HG03520 (cell line): ENCODE data around the gene ILDR2.

Experiments used
- ATAC-seq: cut with Tn5 transposase; IDR thresholded peaks from one replicate; pipeline ENCODE4 v1.9.1; 2021; ENCODE audit warnings: mild to moderate bottlenecking, moderate library complexity; ENCODE audit not compliant: unreplicated experiment

The ILDR2 gene

GRCh38 chr1:166975361-166976129 lies at the start of gene ILDR2:
Gene ILDR2, minus strand, starts transcription at chr1:166975540. Its CDS starts 272 bp downstream, at chr1:166975268.
- peak; percentile 47 for ATAC-seq

GRCh38 chr1:167022384-167022783 lies 47.0 kb upstream of the ILDR2 start:
- ATAC-seq, result no peak

GRCh38 chr1:167016100-167016750 lies 40.9 kb upstream of the ILDR2 start:
- ATAC-seq, result no peak

GRCh38 chr1:167013108-167013929 lies 38.0 kb upstream of the ILDR2 start:
- no peak for ATAC-seq

GRCh38 chr1:167012570-167012969 lies 37.2 kb upstream of the ILDR2 start:
- no peak for ATAC-seq

- ATAC-seq, result no peak
Observed at GRCh38 chr1:167011560-167012191, 36.3 kb upstream of the ILDR2 start.

GRCh38 chr1:167003711-167004110 lies 28.4 kb upstream of the ILDR2 start:
- no peak for ATAC-seq

- no peak for ATAC-seq
Observed at GRCh38 chr1:167002354-167002753, 27.0 kb upstream of the ILDR2 start.

GRCh38 chr1:167000546-167000945 lies 25.2 kb upstream of the ILDR2 start:
- no peak for ATAC-seq

GRCh38 chr1:166999500-167000055 lies 24.2 kb upstream of the ILDR2 start:
- ATAC-seq, result no peak

- ATAC-seq, result no peak
Observed at GRCh38 chr1:166999075-166999474, 23.7 kb upstream of the ILDR2 start.

GRCh38 chr1:166988974-166989515 lies 13.7 kb upstream of the ILDR2 start, which contains the start of gene MAEL:
Gene MAEL, plus strand, starts transcription at chr1:166989280. Its CDS starts 73 bp downstream, at chr1:166989353.
- ATAC-seq, result no peak

GRCh38 chr1:166981589-166981988 lies 6.2 kb upstream of the ILDR2 start:
- no peak for ATAC-seq

GRCh38 chr1:166980818-166981217 lies 5.5 kb upstream of the ILDR2 start:
- no peak for ATAC-seq

GRCh38 chr1:166980383-166980782 lies 5.0 kb upstream of the ILDR2 start:
- ATAC-seq, result no peak

GRCh38 chr1:166978821-166979220 lies 3.5 kb upstream of the ILDR2 start:
- peak; percentile 57 for ATAC-seq

- ATAC-seq, result no peak
Observed at GRCh38 chr1:166977951-166978350, 2.6 kb upstream of the ILDR2 start.

GRCh38 chr1:166974647-166975345 lies 544 bp downstream of the ILDR2 start:
- no peak for ATAC-seq

GRCh38 chr1:166972826-166973225 lies 2.5 kb downstream of the ILDR2 start:
- ATAC-seq, result no peak

- no peak for ATAC-seq
Observed at GRCh38 chr1:166972193-166972592, 3.1 kb downstream of the ILDR2 start.
